ENCODE measurements around the gene SSC5D. TPM values are rescaled to one million over a fixed set of nuclear protein-coding genes. Genes with fewer than 3 reads are reported as not detected.

The SSC5D gene
- polyA plus RNA-seq, 1 donor (not counting 4 experiments of a cell fraction or from before 2014, with no cell fraction given) = not detected

DNA sequence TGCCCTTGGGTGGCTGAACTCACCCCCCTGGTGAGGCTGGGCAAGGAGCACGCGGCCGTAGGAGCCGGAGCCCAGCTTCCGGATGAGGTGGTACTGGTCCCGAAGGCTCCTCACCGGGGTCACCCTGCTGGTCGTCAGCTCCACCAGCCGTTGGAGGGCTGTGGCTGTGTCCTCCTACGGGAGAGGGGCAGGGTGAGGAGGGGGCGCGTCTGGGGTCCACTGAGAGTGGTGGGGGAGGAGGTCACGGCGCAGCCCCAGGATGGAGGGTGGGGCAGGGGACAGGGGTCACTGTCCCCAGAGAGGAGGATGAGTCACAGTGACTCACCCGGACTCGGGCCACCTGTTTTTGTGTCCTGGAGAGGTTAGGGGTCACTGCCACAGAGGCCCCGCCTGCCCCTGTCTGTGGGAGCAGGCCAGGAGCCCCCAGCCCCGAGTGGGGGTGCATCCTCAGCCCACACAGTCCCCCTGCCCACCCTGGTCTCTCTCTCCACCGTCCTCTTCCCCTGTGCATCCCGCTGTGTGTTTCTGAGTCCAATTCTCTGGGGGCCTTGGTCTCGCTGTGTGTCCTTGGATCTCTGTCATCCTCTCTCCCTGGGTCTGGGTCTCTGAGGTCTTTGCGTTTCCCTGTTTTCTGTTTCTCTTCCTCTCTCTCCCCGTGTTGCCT lies 56.7 kb downstream of the SSC5D start:
- H3K4me2 ChIP-seq (ENCODE audit: control insufficient read depth, extremely low read depth, insufficient read depth, low read depth, low read length) = no peak overlapping the region
- no peaks in the 10 kb centered on the region for H4K20me1 ChIP-seq (ENCODE audit: control insufficient read depth, extremely low read depth, insufficient read depth, low read length)
- peaks cover 3% of the 10 kb centered on the region for H3K4me1 ChIP-seq (ENCODE audit: control insufficient read depth, extremely low read depth, insufficient read depth, low read length)
- H3K9ac ChIP-seq (ENCODE audit: control insufficient read depth, extremely low read depth, insufficient read depth, low read length) = no peak overlapping the region
- H2AFZ ChIP-seq (ENCODE audit: control insufficient read depth, low read length) = no peak overlapping the region
- H3K27ac ChIP-seq (ENCODE audit: control insufficient read depth, insufficient read depth, low read length) = no peak overlapping the region
- no peaks in the 10 kb centered on the region for H3K27me3 ChIP-seq (ENCODE audit: control insufficient read depth, extremely low read depth, insufficient read depth, low read length)
- dilution Hi-C loops (cut with MboI; ENCODE audit: extremely low pct_ligation_motif_present, low sequenced_read_pairs) = no loop called here
- H3K9me1 ChIP-seq (ENCODE audit: control insufficient read depth, extremely low read depth, insufficient read depth, low read length) = no peaks in the 10 kb centered on the region
- FAIRE-seq (no peak), DNase-seq (ENCODE audit: low read depth, low spot score) (no peak)
- no peaks in the 10 kb centered on the region for H3K79me2 ChIP-seq (ENCODE audit: control insufficient read depth, insufficient read depth, low read length)
- no peaks in the 10 kb centered on the region for H3K9me3 ChIP-seq (ENCODE audit: control insufficient read depth, low read depth, low read length)
- H3K4me3 ChIP-seq (ENCODE audit: control insufficient read depth in 2 of 3, extremely low read depth in 1 of 3, insufficient read depth in 2 of 3, low read depth in 1 of 3, low read length in 3 of 3) = no peak overlapping the region
- H3K36me3 ChIP-seq (ENCODE audit: control insufficient read depth in 2 of 2, extremely low read depth in 1 of 2, insufficient read depth in 2 of 2, low read length in 2 of 2) = no peaks in the 10 kb centered on the region
- TF ChIP-seq, protein P1, sequence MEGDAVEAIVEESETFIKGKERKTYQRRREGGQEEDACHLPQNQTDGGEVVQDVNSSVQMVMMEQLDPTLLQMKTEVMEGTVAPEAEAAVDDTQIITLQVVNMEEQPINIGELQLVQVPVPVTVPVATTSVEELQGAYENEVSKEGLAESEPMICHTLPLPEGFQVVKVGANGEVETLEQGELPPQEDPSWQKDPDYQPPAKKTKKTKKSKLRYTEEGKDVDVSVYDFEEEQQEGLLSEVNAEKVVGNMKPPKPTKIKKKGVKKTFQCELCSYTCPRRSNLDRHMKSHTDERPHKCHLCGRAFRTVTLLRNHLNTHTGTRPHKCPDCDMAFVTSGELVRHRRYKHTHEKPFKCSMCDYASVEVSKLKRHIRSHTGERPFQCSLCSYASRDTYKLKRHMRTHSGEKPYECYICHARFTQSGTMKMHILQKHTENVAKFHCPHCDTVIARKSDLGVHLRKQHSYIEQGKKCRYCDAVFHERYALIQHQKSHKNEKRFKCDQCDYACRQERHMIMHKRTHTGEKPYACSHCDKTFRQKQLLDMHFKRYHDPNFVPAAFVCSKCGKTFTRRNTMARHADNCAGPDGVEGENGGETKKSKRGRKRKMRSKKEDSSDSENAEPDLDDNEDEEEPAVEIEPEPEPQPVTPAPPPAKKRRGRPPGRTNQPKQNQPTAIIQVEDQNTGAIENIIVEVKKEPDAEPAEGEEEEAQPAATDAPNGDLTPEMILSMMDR (optimal IDR thresholded peaks at IDR 0.05 in 1 of 3, IDR thresholded peaks at IDR 0.05 in 1 of 3, conservative IDR thresholded peaks at IDR 0.05 in 1 of 3; ENCODE audit: extremely low read depth in 1 of 3, insufficient read depth in 2 of 3, low read length in 3 of 3) = no peak
- TF ChIP-seq EZH2 (IDR thresholded peaks at IDR 0.05; ENCODE audit: low read length) = no peak

DNA sequence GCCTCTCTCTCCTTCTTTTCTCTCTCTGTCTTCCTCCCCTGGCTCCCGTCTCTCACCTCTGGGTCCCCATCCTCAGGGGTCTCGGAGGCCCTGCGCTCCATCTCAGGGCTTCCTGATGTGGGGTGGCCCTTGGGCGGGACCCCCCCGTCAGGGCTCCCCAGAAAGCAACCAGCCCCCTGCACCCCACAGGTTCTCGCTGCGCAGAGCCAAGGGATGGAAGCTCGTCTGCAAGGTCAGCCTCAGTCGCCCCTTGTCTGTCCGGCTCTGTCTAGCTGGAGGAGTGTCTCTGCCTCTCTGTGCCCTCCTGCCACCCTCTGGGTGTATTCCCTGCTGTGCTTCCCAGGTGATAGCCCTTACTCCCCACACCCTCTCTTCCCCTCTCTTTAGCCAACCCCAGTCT lies 57.2 kb downstream of the SSC5D start, which contains the start of gene SBK3:
Gene SBK3 (minus strand): TSS at position 101 of the 400 bp plus-strand sequence. CDS start 0 bp downstream, at position 101.
- H3K27ac ChIP-seq (ENCODE audit: control insufficient read depth, insufficient read depth, low read length) = no peak within 1 kb of the TSS
- dilution Hi-C loops (cut with MboI; ENCODE audit: extremely low pct_ligation_motif_present, low sequenced_read_pairs) = no loop called here
- no peak for DNase-seq (ENCODE audit: low read depth, low spot score)
- no peaks in the 10 kb centered on the region for H4K20me1 ChIP-seq (ENCODE audit: control insufficient read depth, extremely low read depth, insufficient read depth, low read length)
- no peak within 1 kb of the TSS for H3K4me2 ChIP-seq (ENCODE audit: control insufficient read depth, extremely low read depth, insufficient read depth, low read depth, low read length)
- H3K9ac ChIP-seq (ENCODE audit: control insufficient read depth, extremely low read depth, insufficient read depth, low read length) = no peak within 1 kb of the TSS
- H3K27me3 ChIP-seq (ENCODE audit: control insufficient read depth, extremely low read depth, insufficient read depth, low read length) = no peaks in the 10 kb centered on the region
- TF ChIP-seq EZH2 (IDR thresholded peaks at IDR 0.05; ENCODE audit: low read length) = no peak
- TF ChIP-seq, protein P1 (optimal IDR thresholded peaks at IDR 0.05 in 1 of 3, IDR thresholded peaks at IDR 0.05 in 1 of 3, conservative IDR thresholded peaks at IDR 0.05 in 1 of 3; ENCODE audit: extremely low read depth in 1 of 3, insufficient read depth in 2 of 3, low read length in 3 of 3) = no peak
- H3K9me3 ChIP-seq (ENCODE audit: control insufficient read depth, low read depth, low read length) = no peaks in the 10 kb centered on the region
- H3K9me1 ChIP-seq (ENCODE audit: control insufficient read depth, extremely low read depth, insufficient read depth, low read length) = no peaks in the 10 kb centered on the region
- H3K79me2 ChIP-seq (ENCODE audit: control insufficient read depth, insufficient read depth, low read length) = no peaks in the 10 kb centered on the region
- no peak within 1 kb of the TSS for H2AFZ ChIP-seq (ENCODE audit: control insufficient read depth, low read length)
- peaks cover 3% of the 10 kb centered on the region for H3K4me1 ChIP-seq (ENCODE audit: control insufficient read depth, extremely low read depth, insufficient read depth, low read length)
- no peak within 1 kb of the TSS for H3K4me3 ChIP-seq (ENCODE audit: control insufficient read depth in 2 of 3, extremely low read depth in 1 of 3, insufficient read depth in 2 of 3, low read depth in 1 of 3, low read length in 3 of 3)
- FAIRE-seq = no peak
- H3K36me3 ChIP-seq (ENCODE audit: control insufficient read depth in 2 of 2, extremely low read depth in 1 of 2, insufficient read depth in 2 of 2, low read length in 2 of 2) = no peaks in the 10 kb centered on the region

Measured in keratinocyte (primary cell).